Esophagus mucosa (tissue), 1 donor: ENCODE data around the gene GJB4. TPM values are rescaled to one million over a fixed set of nuclear protein-coding genes. Genes with fewer than 3 reads are reported as not detected.

Source experiments
- ATAC-seq: fragments of 200-7000 bp; cut with Tn5 transposase; one replicate; pipeline ENCODE4 v1.9.1; 2020
- total RNA-seq: library from RNA; stranded (reverse); gene quantifications from one replicate; pipeline ENCODE4 v1.2.4, GENCODE V29; 2023
- donor health status: DM: yes; HTN: yes; CAD: no.

The GJB4 gene
- total RNA-seq, 1 donor from 2014 or later = 1.4 TPM

DNA sequence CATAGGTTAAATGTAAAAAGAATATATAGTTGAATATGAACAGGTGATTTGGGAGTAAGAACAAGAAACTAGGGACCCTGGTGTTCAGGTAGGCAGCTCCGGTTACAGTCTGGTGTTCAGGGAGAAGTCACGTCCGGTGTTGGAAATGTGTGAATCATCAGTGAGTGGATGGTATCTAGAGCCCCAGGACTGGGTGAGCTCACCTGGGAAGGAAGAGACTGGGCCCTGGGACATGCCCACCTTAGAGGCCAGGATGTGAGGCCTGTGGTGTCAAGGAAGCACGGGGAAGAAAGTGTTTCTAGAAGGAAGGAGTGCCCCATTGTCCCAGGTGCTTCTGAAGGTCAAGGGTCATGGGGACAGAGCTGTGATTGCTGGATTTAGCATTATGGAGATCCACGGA lies 20.0 kb downstream of the GJB4 start:
- ATAC-seq = peak; percentile 47

DNA sequence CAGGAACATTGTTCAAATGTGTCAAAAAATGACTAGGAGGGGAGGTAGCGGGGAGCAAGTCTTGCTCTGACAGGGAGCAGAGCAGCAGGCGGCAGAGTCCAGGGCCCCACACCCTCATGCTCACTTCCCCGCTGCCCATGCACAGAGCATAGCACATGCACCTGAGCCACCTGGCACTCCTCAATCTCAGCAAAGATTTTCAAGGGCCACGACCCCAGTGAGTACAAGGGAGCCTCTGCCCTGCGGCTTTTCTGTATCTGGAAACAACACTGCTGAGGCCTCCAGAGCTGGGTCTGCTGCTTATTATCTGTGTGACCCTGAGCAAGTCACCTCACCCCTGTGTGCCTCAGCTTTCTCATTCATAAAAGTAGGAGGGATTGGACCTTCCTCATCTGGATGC lies 20.4 kb downstream of the GJB4 start:
- no peak for ATAC-seq

DNA sequence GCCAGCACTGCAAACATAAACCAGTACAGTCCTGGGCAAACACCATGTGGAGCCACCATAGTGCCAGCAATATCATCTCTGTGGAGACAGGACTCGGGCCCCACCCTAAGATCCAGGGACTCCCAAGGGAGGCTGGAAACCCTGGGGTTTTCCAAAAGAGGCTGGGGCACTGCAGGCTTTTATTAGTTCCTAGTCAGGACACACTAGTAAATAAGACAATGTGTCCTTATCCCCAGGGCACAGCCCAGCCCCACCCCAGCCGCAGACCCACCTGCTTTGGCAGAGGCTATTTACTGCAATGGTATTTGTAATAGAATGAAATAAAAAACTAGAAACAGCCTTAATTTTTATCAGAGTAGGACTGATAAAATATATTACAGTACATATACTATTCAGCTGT lies 21.0 kb downstream of the GJB4 start:
- ATAC-seq = no peak

DNA sequence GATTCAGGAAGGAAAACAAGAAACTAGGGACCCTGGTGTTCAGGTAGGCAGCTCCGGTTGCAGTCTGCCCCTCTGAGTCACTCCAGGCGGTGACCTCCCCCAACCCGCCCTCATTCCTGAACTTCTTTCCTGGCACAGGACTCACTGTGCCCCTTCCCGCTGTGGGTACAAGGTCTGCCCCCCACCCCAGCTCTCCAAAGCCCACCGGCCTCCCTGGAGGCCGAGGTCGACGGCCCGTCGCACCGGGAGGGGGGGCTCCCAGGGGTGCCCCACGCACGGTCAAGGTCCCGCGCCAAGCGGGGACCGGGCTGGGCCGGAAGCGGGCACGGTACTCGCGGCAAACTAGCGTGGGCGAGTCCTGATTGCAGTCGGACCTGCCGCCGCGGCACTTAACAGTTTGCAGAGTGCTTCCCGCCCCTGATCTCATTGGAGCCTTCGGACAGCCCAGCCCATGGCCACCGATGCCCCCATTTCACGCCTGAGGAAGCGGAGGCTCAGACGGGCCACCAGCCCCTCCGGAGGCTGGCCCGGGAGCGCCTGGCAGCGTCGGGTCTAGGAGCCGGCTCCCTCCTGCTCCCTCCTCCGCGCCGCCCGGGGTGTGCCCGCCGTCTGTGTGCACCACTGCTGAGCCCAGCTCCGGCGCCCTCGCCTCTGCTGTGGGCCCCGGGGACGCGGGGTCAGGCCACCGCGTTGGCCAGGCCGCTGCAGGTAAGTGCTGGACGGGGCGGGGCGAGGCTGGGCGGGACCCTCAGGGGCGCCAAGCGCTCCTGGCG lies 21.7 kb downstream of the GJB4 start, which contains the start of gene GJB3:
GJB3 (plus strand) TSS at position 144 of the 773 bp plus-strand sequence. CDS start 3,549 bp downstream, outside the sequence.
- ATAC-seq = peak; percentile 49

DNA sequence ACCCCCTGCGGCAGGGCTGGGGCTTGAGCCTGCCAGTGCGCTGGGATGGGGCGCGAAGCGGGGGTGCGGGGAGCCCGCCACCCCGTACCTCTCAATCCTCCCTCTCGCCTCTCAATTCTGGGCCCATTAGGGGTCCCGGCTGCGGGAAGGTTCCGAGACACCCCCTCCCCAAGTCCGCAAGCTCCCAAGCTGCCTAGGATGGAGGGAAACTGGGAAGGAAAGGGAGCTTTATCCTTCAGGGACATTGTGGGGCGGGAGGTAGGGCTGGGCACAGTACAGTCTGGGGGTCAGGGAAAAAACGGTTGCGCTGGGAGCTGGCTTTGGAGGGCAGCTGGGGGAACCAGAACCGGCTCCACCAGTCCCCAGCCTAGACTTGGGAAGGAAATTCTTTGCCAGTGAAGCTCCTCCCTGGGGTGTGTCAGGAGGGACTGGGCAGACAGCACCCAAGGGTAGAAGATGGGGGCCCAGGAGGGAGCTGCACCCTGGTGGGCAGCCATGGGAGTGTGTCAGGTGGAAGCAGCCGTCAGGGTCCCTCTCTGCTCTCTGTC lies 22.4 kb downstream of the GJB4 start:
- ATAC-seq = peak; percentile 70

DNA sequence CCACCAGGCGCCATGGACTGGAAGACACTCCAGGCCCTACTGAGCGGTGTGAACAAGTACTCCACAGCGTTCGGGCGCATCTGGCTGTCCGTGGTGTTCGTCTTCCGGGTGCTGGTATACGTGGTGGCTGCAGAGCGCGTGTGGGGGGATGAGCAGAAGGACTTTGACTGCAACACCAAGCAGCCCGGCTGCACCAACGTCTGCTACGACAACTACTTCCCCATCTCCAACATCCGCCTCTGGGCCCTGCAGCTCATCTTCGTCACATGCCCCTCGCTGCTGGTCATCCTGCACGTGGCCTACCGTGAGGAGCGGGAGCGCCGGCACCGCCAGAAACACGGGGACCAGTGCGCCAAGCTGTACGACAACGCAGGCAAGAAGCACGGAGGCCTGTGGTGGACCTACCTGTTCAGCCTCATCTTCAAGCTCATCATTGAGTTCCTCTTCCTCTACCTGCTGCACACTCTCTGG lies 25.2 kb downstream of the GJB4 start:
- no peak for ATAC-seq

DNA sequence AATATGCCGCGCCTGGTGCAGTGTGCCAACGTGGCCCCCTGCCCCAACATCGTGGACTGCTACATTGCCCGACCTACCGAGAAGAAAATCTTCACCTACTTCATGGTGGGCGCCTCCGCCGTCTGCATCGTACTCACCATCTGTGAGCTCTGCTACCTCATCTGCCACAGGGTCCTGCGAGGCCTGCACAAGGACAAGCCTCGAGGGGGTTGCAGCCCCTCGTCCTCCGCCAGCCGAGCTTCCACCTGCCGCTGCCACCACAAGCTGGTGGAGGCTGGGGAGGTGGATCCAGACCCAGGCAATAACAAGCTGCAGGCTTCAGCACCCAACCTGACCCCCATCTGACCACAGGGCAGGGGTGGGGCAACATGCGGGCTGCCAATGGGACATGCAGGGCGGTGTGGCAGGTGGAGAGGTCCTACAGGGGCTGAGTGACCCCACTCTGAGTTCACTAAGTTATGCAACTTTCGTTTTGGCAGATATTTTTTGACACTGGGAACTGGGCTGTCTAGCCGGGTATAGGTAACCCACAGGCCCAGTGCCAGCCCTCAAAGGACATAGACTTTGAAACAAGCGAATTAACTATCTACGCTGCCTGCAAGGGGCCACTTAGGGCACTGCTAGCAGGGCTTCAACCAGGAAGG lies 25.8 kb downstream of the GJB4 start:
- ATAC-seq = no peak

DNA sequence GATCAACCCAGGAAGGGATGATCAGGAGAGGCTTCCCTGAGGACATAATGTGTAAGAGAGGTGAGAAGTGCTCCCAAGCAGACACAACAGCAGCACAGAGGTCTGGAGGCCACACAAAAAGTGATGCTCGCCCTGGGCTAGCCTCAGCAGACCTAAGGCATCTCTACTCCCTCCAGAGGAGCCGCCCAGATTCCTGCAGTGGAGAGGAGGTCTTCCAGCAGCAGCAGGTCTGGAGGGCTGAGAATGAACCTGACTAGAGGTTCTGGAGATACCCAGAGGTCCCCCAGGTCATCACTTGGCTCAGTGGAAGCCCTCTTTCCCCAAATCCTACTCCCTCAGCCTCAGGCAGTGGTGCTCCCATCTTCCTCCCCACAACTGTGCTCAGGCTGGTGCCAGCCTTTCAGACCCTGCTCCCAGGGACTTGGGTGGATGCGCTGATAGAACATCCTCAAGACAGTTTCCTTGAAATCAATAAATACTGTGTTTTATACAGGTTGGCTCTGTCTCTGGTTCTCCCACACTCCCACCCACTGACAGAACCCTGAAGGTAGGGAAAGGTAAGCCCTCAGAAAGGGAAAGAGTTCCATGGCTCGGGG lies 26.4 kb downstream of the GJB4 start:
- ATAC-seq = no peak

DNA sequence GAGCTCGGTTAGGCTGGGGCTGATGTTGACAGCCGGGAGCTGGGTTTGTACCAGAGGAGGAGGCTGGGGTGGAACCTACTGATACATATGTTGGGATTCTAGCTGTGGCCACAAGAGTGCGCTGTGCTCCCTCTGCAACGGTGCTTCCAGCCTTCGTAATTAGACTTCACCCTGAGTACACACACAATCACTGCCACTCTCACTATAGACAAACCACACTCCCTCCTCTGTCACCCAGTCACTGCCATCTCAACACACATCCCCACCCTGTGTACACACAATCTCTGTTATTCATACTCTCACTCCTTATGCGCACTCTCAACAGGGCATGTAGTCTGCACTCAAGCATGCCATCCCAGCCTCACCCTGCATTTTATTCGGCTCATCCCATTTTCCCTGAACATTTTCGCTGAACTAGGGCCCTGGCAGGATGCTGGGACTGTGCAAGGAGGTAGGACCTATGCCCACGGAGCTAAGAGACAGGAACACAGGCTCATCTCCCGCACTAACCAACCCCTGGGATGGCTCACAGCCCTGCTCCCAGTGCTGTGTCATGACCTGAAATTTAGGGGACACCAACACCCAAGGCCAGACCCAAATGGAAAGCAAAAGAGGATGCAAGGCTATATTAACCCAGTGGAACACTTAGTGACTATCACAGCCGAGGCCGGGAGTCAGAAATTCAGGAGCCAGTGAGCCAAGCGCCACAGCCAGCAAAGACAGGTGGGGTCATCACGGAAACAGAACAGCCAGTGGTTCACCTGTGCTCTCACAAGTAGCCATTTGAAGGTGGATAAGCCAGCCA lies 27.2 kb downstream of the GJB4 start:
- peak; percentile 63 for ATAC-seq

DNA sequence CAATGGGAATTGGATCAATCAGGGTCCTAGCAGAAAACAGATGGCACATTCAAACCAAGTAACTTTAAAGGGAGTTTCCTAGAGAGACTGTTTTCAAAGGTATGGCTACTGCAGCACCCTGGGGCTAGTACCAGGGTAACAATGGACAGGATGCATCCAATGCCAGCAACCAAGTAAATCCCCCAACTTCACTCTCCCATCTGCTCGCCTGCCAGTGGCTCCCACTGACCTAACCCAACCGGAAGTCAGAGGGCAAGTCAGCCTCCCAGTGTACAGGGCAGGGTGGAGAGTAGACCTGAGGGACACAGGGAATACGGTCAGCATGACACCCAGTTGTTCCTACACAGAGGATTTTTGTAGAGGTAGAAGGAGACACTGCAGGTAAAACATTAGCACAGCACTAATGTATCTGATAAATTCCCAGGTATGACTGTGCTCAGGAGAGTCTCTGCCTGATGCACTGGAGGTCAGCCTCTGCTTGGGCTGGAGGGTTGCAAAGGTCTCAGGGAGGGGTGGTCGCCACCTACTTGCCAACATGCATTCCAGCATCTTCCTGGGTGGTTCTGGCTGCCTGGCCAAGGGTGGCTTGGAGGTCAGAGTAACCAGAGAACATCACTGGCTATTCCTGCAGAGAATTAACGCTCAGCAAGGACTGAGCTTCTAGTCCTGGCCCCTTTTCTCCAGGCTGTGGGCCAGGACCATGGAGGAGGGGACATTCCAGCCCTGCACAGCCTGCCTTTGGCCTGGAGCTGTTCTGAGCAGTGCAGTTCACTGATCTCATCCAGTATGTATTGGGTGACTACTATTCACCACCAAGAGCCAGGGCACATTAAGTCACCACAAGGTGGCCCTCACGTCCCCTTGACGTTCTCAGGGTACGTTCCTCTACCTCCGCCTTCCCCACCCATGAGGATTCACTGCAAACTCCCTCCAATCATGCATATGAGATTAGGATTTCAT lies 28.2 kb downstream of the GJB4 start:
- no peak for ATAC-seq

DNA sequence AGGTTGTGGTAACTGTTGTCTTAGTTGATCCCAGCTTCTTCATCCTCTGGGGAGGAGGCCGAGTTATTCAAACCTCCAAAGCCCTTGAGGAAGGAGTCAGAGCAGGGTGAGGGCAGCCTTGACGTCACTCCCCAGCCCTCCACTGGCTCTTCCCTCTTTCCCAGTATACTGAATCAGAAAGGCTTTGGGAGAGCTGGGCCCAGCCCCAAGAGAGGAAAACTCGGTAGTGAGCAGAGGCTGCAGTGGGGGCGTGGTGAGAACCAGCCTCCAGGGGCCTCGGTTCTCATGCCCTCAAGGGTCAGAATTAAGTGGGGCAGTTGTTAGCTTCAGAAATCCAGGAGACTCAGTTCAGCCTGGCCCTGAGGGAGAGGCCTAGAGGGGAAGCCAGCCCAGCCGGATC lies 31.4 kb downstream of the GJB4 start:
- ATAC-seq = no peak

DNA sequence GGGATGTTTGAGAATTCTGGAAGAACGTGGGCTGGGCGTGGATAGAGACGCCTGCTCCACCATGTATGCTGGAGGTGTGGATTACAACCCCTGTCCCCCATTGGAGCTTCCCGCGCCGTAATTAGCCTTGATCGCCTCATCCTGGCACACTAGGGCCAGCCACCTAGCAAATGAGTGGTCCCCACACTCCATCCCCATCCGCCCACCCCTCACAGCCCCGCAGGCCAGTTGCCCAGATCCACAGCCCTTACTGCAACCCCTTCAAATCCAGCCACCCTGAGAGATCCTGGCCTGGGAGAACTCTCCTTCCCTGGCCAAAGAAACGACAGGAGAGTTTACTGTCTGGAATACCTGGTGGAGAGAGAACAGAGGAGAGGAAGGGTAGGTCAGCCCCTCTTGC lies 32.9 kb downstream of the GJB4 start:
- ATAC-seq = no peak

DNA sequence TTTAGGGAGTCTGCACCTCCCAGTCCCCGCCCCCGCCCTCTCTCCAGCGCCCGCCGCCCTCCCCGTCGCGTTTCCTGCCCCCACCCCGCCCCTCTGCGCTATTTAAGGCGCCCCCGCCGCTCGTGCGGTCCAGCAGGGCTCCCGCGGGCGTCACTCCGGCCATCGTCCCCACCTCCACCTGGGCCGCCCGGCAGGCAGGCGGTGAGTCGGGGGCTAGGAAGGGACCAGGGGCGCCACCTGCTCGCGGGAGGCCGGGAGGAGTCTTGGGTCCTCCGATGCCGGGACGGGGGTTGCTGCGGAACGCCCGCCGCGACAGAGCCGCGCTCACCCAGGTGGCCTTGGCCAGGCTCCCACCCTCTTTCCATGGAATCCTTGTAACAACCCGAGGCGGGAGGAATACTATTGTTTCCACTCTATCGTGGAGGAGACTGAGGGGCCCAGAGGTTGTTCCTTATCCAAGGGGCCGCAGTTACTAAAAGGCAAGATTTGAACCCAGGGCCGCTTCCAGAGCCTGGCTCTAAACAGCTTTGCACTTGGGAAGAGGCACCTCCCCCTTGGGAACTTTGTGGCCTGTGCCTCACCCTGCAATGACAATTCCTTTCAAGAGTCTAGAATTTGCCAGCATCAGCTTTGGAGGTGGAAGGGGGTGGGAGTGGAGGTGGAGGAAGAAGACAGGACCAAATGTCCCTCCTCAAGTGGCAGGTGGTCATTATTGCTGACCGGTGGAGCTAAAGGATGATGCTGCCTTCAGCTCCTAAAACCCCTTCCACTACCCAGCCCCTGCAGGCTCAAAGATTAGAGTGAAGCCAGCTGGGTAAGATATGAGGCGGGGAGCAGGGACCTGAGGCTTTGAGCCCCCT lies 33.6 kb downstream of the GJB4 start, which contains the start of gene GJA4:
GJA4 (plus strand) TSS at position 132 of the 860 bp plus-strand sequence. CDS start 1,215 bp downstream, outside the sequence.
- no peak for ATAC-seq

DNA sequence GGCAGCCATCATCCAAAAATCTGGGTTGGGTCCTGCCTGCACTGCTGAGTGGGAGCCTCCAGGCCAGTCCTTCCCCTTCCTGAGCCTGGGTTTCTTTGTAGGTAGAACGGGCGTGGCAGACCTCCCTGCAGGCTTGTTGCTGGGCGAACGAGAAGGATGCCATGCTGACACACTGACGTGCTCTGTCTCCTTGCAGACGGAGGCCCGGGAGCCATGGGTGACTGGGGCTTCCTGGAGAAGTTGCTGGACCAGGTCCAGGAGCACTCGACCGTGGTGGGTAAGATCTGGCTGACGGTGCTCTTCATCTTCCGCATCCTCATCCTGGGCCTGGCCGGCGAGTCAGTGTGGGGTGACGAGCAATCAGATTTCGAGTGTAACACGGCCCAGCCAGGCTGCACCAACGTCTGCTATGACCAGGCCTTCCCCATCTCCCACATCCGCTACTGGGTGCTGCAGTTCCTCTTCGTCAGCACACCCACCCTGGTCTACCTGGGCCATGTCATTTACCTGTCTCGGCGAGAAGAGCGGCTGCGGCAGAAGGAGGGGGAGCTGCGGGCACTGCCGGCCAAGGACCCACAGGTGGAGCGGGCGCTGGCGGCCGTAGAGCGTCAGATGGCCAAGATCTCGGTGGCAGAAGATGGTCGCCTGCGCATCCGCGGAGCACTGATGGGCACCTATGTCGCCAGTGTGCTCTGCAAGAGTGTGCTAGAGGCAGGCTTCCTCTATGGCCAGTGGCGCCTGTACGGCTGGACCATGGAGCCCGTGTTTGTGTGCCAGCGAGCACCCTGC lies 34.7 kb downstream of the GJB4 start:
- ATAC-seq = peak; percentile 67

DNA sequence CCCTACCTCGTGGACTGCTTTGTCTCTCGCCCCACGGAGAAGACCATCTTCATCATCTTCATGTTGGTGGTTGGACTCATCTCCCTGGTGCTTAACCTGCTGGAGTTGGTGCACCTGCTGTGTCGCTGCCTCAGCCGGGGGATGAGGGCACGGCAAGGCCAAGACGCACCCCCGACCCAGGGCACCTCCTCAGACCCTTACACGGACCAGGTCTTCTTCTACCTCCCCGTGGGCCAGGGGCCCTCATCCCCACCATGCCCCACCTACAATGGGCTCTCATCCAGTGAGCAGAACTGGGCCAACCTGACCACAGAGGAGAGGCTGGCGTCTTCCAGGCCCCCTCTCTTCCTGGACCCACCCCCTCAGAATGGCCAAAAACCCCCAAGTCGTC lies 35.2 kb downstream of the GJB4 start:
- no peak for ATAC-seq

DNA sequence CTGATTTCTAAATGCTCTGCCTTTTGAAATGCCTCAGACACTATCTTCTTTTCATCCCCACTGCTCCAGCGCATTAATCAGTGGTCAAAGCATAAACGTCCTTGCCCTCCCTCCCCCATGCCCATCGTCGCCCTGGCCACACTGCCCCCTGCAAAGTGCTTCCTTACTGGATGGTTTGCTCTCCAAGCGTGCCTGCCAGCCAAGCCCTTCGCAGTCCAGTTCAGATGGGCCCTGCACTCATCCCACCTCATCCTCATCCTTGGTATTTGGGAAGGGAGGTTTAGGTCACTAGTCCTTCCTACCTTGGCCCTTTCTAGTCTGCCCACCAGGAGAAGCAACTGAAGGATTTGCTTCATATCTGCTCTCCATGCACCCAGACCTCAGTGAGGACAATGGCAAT lies 36.4 kb downstream of the GJB4 start:
- no peak for ATAC-seq

DNA sequence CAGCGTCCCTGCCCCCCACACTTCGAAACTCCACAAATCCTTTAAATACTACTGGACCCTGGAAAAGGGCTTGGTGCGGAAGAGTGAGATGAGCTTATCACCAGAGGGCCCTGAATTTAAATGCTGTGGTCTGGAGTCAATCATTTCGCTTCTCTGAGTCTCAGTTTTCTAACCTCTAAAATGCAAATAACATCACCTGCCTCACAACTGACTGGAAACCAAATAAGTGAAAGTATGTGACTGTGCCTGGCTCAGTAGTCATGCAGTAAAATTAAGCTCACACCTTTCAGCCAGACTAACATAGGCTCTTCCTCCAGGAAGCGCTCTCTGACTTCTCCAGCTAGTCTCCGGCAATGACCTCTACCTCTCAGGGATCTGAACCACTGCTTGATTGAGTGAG lies 37.5 kb downstream of the GJB4 start:
- ATAC-seq = no peak

DNA sequence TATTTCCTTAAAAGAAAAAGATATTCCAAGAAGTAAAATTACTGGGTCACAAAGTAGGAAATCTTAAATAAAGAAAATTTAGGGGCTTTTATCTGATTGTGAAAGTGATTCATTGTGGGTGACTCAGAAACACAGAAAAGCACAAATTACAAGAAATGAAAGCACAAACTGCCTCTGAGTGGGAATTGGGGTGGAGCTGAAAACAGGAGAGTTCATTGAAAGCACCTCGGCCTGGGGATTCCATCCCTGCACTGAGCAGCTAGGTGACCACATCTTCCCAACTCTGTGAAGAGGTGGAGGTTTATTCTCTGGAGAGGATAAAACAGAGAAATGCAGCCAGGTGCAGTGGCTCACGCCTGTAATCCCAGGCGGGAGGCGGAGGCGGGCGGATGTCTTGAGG lies 40.7 kb downstream of the GJB4 start:
- ATAC-seq = no peak

DNA sequence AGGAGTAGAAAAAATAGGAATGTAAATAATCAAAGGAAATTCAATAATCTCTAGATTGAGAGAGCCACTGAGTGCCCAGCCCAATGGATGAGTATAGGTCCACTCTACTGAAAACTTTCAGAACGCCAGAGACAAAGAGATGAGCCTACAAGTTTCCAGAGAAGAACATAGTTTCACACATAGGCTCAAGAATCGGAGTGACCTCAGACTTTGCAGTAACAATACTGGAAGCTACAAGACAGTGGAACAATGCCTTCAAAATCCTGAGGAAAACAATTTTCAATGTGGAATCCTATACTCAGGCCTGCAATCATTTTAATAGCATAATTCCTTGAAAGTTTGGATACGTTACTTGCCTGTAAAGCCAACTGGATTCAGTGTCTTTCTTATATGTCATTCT lies 44.2 kb downstream of the GJB4 start:
- ATAC-seq = no peak
